Caco-2 (cell line): Measurements from ENCODE around the gene PEF1. TPM values are rescaled to one million over a fixed set of nuclear protein-coding genes. Genes with fewer than 3 reads are reported as not detected.

ENCODE experiments used
- BruUV-seq: library from RNA; stranded (reverse); fragments of 400-500 nt; replicated peaks from 2 replicates; lab custom pipeline; 2021; lab: Mats Ljungman, UMichigan
- CTCF ChIA-PET: fragments of 300-600 bp; sonication (Branson Sonifier 250); formaldehyde crosslinking; loops from one replicate; lab custom pipeline; 2022; ENCODE audit warnings: antibody characterized with exemption; lab: Charles Lee
- POLR2A ChIA-PET: fragments of 300-600 bp; sonication (Branson Sonifier 250); formaldehyde crosslinking; loops from one replicate; lab custom pipeline; 2022; ENCODE audit warnings: antibody characterized with exemption; lab: Charles Lee
- DNase-seq, 2 experiments: peaks; one replicate each; pipeline versions ENCODE4 v3.0.0 to v3.0.0-alpha.2; 2020 to 2022
- H3K27me3 ChIP-seq: replicated peaks from 2 replicates; pipeline ENCODE4 v1.6.0; 2011; ENCODE audit warnings: low read length; ENCODE audit not compliant: control insufficient read depth, insufficient read depth
- H3K36me3 ChIP-seq: 2 replicates; pipeline ENCODE4 v1.5.1; 2011; ENCODE audit warnings: low read length; ENCODE audit not compliant: control insufficient read depth, insufficient read depth
- H3K4me1 ChIP-seq: fragments of 250-450 bp; sonication (Bioruptor Pico); 2 replicates; pipeline ENCODE4 v1.5.1; 2020; ENCODE audit warnings: mild to moderate bottlenecking
- H3K4me3 ChIP-seq: 2 replicates; pipeline ENCODE4 v1.5.1; 2011; ENCODE audit warnings: low read depth, mild to moderate bottlenecking, control low read depth, low read length
- H3K9me3 ChIP-seq: fragments of 250-450 bp; sonication (Bioruptor Pico); 2 replicates; pipeline ENCODE4 v1.5.1; 2020; ENCODE audit warnings: mild to moderate bottlenecking, moderate library complexity
- H3K27ac Mint-ChIP-seq: one replicate; pipeline ENCODE4 v1.8.0; 2022; ENCODE audit warnings: mixed read lengths; ENCODE audit not compliant: unreplicated experiment
- H3K27me3 Mint-ChIP-seq: one replicate; pipeline ENCODE4 v1.8.0; 2022; ENCODE audit warnings: mixed read lengths; ENCODE audit not compliant: insufficient read depth, unreplicated experiment
- H3K36me3 Mint-ChIP-seq: one replicate; pipeline ENCODE4 v1.8.0; 2022; ENCODE audit warnings: mild to moderate bottlenecking, mixed read lengths; ENCODE audit not compliant: insufficient read depth, unreplicated experiment
- H3K4me1 Mint-ChIP-seq: one replicate; pipeline ENCODE4 v1.8.0; 2022; ENCODE audit warnings: low read depth, mixed read lengths; ENCODE audit not compliant: unreplicated experiment
- H3K4me3 Mint-ChIP-seq: one replicate; pipeline ENCODE4 v1.8.0; 2022; ENCODE audit warnings: mild to moderate bottlenecking, moderate library complexity, mixed read lengths; ENCODE audit not compliant: unreplicated experiment
- H3K9me3 Mint-ChIP-seq: one replicate; pipeline ENCODE4 v1.8.0; 2022; ENCODE audit warnings: mixed read lengths; ENCODE audit not compliant: unreplicated experiment
- CTCF ChIP-seq, 2 experiments: fragments of 200-600 bp in 1 of 2; IDR thresholded peaks; 1 replicate in 1 of 2; 2 replicates in 1 of 2; pipeline versions ENCODE4 v1.5.1 to v1.8.0; 2011 to 2022; ENCODE audit warnings: antibody characterized with exemption in 1 of 2, control low read depth in 1 of 2, inconsistent platforms in 1 of 2, low read depth in 1 of 2, low read length in 1 of 2, mild to moderate bottlenecking in 1 of 2, moderate library complexity in 1 of 2; ENCODE audit not compliant: insufficient read depth in 1 of 2, severe bottlenecking in 1 of 2, unreplicated experiment in 1 of 2
- intact Hi-C: fragments of 100-400 bp; cut with micrococcal nuclease; formaldehyde crosslinking; loops from one replicate; pipeline ENCODE4 v1.10.0; 2022; ENCODE audit not compliant: unreplicated experiment
- total RNA-seq: library from RNA; stranded (reverse); gene quantifications from 2 replicates; pipeline ENCODE4 v1.2.3, GENCODE V29; 2022

The PEF1 gene
- total RNA-seq, 1 experiment from 2014 or later: 22.1 TPM

- Histone ChIP-seq H3K9me3 (no peaks in the 10 kb centered on the region), H3K27me3 (no peaks in the 10 kb centered on the region), H3K4me3 (no peak overlapping the region), H3K4me1 (no peaks in the 10 kb centered on the region), H3K36me3 (no peaks in the 10 kb centered on the region)
- TF ChIP-seq CTCF (IDR thresholded peaks at IDR 0.05; ENCODE audit: insufficient read depth in 1 of 2, low read depth in 1 of 2, low read length in 1 of 2, severe bottlenecking in 1 of 2, unreplicated experiment in 1 of 2): no peak
- no peaks in the 10 kb centered on the region for H3K4me1 Mint-ChIP-seq
- no peaks in the 10 kb centered on the region for H3K27me3 Mint-ChIP-seq
- intact Hi-C loops: no loop called here
- CTCF ChIA-PET: no interaction called here
- no peak overlapping the region for H3K27ac Mint-ChIP-seq
- H3K9me3 Mint-ChIP-seq: no peaks in the 10 kb centered on the region
- POLR2A ChIA-PET: interaction anchor here (0.5 to 0.6 kb wide), 2 partner anchors 13 to 47 kb away, joined by 4 to 11 read pairs; partner anchors contain the start of gene PEF1
- no peaks in the 10 kb centered on the region for H3K36me3 Mint-ChIP-seq
- no peak overlapping the region for H3K4me3 Mint-ChIP-seq
- no TSS peak for BruUV-seq
- DNase-seq: no peak
Observed at GRCh38 chr1:31657972-31658510, 13.4 kb upstream of the PEF1 start.

- Histone ChIP-seq H3K9me3 (no peaks in the 10 kb centered on the region), H3K4me3 (no peak overlapping the region), H3K4me1 (no peaks in the 10 kb centered on the region), H3K36me3 (no peaks in the 10 kb centered on the region), H3K27me3 (no peaks in the 10 kb centered on the region)
- Mint-ChIP-seq H3K27ac (no peak overlapping the region), H3K9me3 (no peaks in the 10 kb centered on the region), H3K27me3 (no peaks in the 10 kb centered on the region), H3K4me1 (no peaks in the 10 kb centered on the region), H3K36me3 (no peaks in the 10 kb centered on the region), H3K4me3 (no peak overlapping the region)
- TF ChIP-seq CTCF (IDR thresholded peaks at IDR 0.05; ENCODE audit: insufficient read depth in 1 of 2, low read depth in 1 of 2, low read length in 1 of 2, severe bottlenecking in 1 of 2, unreplicated experiment in 1 of 2): no peak
- CTCF ChIA-PET: no interaction called here
- intact Hi-C loops: no loop called here
- DNase-seq: no peak
- POLR2A ChIA-PET: no interaction called here
- no TSS peak for BruUV-seq
Observed at GRCh38 chr1:31657020-31657804, 12.5 kb upstream of the PEF1 start.

- Mint-ChIP-seq H3K36me3 (no peaks in the 10 kb centered on the region), H3K4me1 (peaks cover 12% of the 10 kb centered on the region)
Observed at GRCh38 chr1:31655756-31656155, 11.1 kb upstream of the PEF1 start.

More at GRCh38 chr1:31655756-31656155, 11.1 kb upstream of the PEF1 start:
- ChIA-PET POLR2A (no interaction called here), CTCF (no interaction called here)
- Histone ChIP-seq H3K9me3 (no peaks in the 10 kb centered on the region), H3K4me1 (0 out of 2 replicates have a peak, but pooled peaks cover 5% of the 10 kb centered on the region), H3K36me3 (no peaks in the 10 kb centered on the region), H3K4me3 (no peak overlapping the region), H3K27me3 (no peaks in the 10 kb centered on the region)
- Mint-ChIP-seq H3K9me3 (no peaks in the 10 kb centered on the region), H3K4me3 (no peak overlapping the region), H3K27me3 (no peaks in the 10 kb centered on the region), H3K27ac (no peak overlapping the region)
- no peak for DNase-seq
- TF ChIP-seq CTCF (IDR thresholded peaks at IDR 0.05; ENCODE audit: insufficient read depth in 1 of 2, low read depth in 1 of 2, low read length in 1 of 2, severe bottlenecking in 1 of 2, unreplicated experiment in 1 of 2): no peak
- no TSS peak for BruUV-seq
- intact Hi-C loops: no loop called here
